Progenitor cell of endocrine pancreas (in vitro differentiated cells): ENCODE data around the gene PHACTR2. TPM values are rescaled to one million over a fixed set of nuclear protein-coding genes. Genes with fewer than 3 reads are reported as not detected.

ENCODE experiments used
- DNase-seq: peaks from one replicate; pipeline ENCODE4 v3.0.0; 2021; ENCODE audit warnings: low spot score; ENCODE audit not compliant: unreplicated experiment
- H3K27ac Mint-ChIP-seq: 2 replicates; pipeline ENCODE4 v1.8.0; 2021; ENCODE audit warnings: mild to moderate bottlenecking, moderate library complexity, mixed read lengths
- H3K27me3 Mint-ChIP-seq: 2 replicates; pipeline ENCODE4 v1.8.0; 2021; ENCODE audit warnings: mixed read lengths
- H3K36me3 Mint-ChIP-seq: 2 replicates; pipeline ENCODE4 v1.8.0; 2022; ENCODE audit warnings: mixed read lengths; ENCODE audit not compliant: insufficient read depth
- H3K4me1 Mint-ChIP-seq: 2 replicates; pipeline ENCODE4 v1.8.0; 2021; ENCODE audit warnings: low read depth, mixed read lengths
- H3K4me3 Mint-ChIP-seq: 2 replicates; pipeline ENCODE4 v1.8.0; 2021; ENCODE audit warnings: low read depth, mild to moderate bottlenecking, moderate library complexity, mixed read lengths
- H3K9me3 Mint-ChIP-seq: 2 replicates; pipeline ENCODE4 v1.8.0; 2021; ENCODE audit warnings: low read depth, mixed read lengths
- total RNA-seq: library from RNA; stranded (reverse); gene quantifications from 2 replicates; pipeline ENCODE4 v1.2.1, GENCODE V29; 2021
- TF ChIP-seq, protein P1 (sequence below): fragments of 200-600 bp; sonication (generic); IDR thresholded peaks from one replicate; pipeline ENCODE4 v1.5.0; 2021; ENCODE audit warnings: antibody characterized with exemption, mild to moderate bottlenecking; ENCODE audit not compliant: unreplicated experiment

The PHACTR2 gene
- total RNA-seq, 1 donor from 2014 or later, result 55.2 TPM

DNA sequence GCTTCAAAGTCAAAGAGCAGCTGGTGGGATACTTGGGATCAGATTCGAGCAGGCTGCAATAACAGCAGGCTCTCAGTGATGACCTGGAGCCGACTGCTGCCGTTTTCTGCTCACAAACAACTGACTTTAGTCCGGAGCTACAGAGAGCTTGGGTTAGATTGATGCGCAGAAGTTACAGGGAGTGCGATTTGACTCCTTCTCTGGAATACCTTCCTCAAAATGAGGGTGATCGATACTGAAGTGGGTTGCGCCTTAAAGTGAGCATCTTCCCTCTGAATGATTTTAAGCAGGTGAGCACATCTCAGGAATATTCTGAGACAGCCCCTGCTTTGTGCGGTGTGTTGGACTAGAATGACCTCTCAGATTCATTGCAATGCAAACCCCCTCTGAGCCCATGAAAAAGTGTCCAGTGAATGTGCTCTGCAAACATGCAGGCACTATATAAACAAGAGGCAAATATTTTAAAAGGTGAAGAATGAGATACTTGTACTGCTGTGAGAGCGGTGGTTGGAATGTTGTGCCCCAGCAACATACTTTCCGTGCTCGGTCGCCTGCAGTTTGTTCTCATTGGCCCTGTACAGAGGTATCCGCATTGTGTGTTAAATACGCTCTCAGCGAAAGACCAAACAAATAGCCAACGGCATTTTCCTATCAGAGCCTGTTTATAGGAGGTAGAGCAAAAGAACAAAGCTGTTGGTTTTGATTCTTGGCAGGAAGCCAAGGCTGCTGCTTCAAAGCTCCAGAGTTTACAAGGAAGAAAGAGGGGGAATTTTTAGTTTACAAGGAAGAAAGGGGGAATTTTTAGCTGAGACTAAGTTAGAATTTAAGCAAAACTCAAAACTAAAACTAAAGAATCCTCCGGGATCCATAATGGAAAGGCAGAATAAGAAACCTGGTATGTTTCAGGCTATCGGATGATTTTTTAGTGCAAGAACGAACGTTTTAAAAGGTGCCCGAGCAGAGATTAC, 67.7 kb downstream of the PHACTR2 start:
- H3K36me3 Mint-ChIP-seq, result no peaks in the 10 kb centered on the region
- peak overlapping the region; percentile 98 for H3K27ac Mint-ChIP-seq
- peaks cover 65% of the 10 kb centered on the region for H3K4me1 Mint-ChIP-seq
- peak; percentile 46 for DNase-seq
- no peaks in the 10 kb centered on the region for H3K27me3 Mint-ChIP-seq
- H3K4me3 Mint-ChIP-seq, result peak overlapping the region; percentile 52
- H3K9me3 Mint-ChIP-seq, result no peaks in the 10 kb centered on the region
- TF ChIP-seq, protein P1, sequence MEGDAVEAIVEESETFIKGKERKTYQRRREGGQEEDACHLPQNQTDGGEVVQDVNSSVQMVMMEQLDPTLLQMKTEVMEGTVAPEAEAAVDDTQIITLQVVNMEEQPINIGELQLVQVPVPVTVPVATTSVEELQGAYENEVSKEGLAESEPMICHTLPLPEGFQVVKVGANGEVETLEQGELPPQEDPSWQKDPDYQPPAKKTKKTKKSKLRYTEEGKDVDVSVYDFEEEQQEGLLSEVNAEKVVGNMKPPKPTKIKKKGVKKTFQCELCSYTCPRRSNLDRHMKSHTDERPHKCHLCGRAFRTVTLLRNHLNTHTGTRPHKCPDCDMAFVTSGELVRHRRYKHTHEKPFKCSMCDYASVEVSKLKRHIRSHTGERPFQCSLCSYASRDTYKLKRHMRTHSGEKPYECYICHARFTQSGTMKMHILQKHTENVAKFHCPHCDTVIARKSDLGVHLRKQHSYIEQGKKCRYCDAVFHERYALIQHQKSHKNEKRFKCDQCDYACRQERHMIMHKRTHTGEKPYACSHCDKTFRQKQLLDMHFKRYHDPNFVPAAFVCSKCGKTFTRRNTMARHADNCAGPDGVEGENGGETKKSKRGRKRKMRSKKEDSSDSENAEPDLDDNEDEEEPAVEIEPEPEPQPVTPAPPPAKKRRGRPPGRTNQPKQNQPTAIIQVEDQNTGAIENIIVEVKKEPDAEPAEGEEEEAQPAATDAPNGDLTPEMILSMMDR, result no peak

- Mint-ChIP-seq H3K4me1 (peaks cover 67% of the 10 kb centered on the region), H3K36me3 (no peaks in the 10 kb centered on the region), H3K27ac (peak overlapping the region; percentile 98), H3K9me3 (no peaks in the 10 kb centered on the region), H3K27me3 (no peaks in the 10 kb centered on the region), H3K4me3 (peak overlapping the region; percentile 52)
- TF ChIP-seq, protein P1, result no peak
- no peak for DNase-seq
These were observed 68.7 kb downstream of the PHACTR2 start for GRCh38 chr6:143746202-143747119.

DNA sequence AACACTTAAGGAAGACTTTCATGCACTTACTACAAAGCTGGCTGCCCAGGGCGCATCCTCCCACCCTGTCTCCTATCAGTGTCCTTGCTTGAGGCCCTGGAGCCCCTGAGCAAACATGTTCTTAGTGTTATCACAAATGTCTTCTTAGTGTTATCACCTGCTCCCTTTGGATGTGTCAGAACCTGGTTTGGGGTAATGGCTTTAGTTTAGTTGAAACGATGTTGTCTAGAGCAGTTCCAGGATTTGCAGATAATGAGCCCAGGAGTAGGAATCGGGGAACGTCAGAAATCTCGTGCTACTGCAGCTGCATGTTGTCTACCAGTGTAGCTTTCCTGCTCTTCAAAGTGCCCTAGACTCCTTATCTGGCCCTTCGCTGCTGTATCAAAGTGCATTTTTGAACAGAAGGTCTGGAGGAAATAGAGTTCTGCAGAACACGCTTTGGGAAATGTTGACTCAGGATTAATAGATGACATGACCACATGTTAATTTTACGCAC, 69.6 kb downstream of the PHACTR2 start:
- Mint-ChIP-seq H3K27me3 (no peaks in the 10 kb centered on the region), H3K27ac (peak overlapping the region; percentile 98), H3K9me3 (no peaks in the 10 kb centered on the region), H3K4me3 (peak overlapping the region; percentile 4), H3K4me1 (peaks cover 67% of the 10 kb centered on the region), H3K36me3 (no peaks in the 10 kb centered on the region)
- TF ChIP-seq, protein P1, result no peak
- DNase-seq, result no peak

- TF ChIP-seq, protein P1, result no peak
- Mint-ChIP-seq H3K9me3 (no peaks in the 10 kb centered on the region), H3K4me3 (no peak overlapping the region), H3K27ac (no peak overlapping the region), H3K36me3 (no peaks in the 10 kb centered on the region), H3K27me3 (no peaks in the 10 kb centered on the region), H3K4me1 (peaks cover 45% of the 10 kb centered on the region)
- no peak for DNase-seq
These were observed 72.1 kb downstream of the PHACTR2 start for GRCh38 chr6:143749891-143750290.

GRCh38 chr6:143750877-143751276, 73.1 kb downstream of the PHACTR2 start:
- TF ChIP-seq, protein P1, result no peak
- no peaks in the 10 kb centered on the region for H3K9me3 Mint-ChIP-seq
- H3K4me3 Mint-ChIP-seq, result no peak overlapping the region
- no peak overlapping the region for H3K27ac Mint-ChIP-seq
- no peak for DNase-seq
- peaks cover 2% of the 10 kb centered on the region for H3K36me3 Mint-ChIP-seq
- H3K27me3 Mint-ChIP-seq, result no peaks in the 10 kb centered on the region
- H3K4me1 Mint-ChIP-seq, result peaks cover 35% of the 10 kb centered on the region
